ENCODE results near the gene VPS4A.

GRCh38 chr16:69320740-69321073 lies 9.6 kb downstream of the VPS4A start:
- no peak for TF ChIP-seq CTCF (IDR thresholded peaks at IDR 0.05)
- no peak for TF ChIP-seq EZH2phosphoT487 (IDR thresholded peaks at IDR 0.05)
